ENCODE results near the gene ITLN2.
"Not testable (repeated sequence)": the region's sequence is repeated elsewhere in the genome, so short reads cannot be mapped to it uniquely, and the experiment has no call there.

Gene ITLN2

GRCh38 chr1:160996178-160996577 lies 41.6 kb upstream of the ITLN2 start:
- H3K27me3 ChIP-seq: peaks cover 6% of the 10 kb centered on the region; the same call in 1 of the 2 replicates
- H3K4me3 ChIP-seq (ENCODE audit: low read depth, low read length): no peak overlapping the region
- DNase-seq: no peak
- TF ChIP-seq CTCF (IDR thresholded peaks at IDR 0.05; ENCODE audit: low read depth, low read length): no peak
- H3K4me1 ChIP-seq: no peaks in the 10 kb centered on the region
- H3K9me3 ChIP-seq: no peaks in the 10 kb centered on the region
- H3K36me3 ChIP-seq: no peaks in the 10 kb centered on the region

DNA sequence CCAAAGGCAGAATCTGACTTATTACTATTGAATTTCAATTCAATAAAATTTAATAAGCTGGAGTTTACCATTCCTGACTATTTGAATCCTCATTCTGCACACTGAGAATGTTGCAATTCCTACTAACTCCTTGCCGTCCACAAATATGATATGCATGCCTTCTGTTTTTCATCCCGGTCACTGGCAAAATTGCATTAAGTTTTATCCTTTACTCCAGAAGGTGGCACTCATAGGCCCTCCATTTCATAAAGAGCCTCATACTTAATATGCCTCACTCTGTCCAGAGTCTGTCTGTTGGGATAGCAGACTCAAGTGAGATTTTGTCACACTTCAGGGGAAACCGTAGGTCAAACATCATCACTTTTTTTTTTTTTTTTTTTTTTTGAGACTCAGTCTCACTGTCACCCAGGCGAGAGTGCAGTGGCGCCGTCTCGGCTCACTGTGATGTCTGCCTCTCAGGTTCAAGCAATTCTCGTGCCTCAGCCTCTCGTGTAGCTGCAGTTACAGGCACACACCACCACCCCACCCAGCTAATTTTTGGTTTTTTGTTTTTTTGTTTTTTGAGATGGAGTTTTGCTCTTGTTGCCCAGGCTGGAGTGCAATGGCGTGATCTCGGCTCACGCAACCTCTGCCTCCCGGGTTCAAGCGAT lies 39.1 kb upstream of the ITLN2 start:
- Histone ChIP-seq H3K4me3 (ENCODE audit: low read depth, low read length) (no peak overlapping the region), H3K27me3 (peaks cover 6% of the 10 kb centered on the region; the same call in 1 of the 2 replicates), H3K4me1 (no peaks in the 10 kb centered on the region), H3K9me3 (no peaks in the 10 kb centered on the region), H3K36me3 (no peaks in the 10 kb centered on the region)
- DNase-seq: no peak
- peak; percentile 43 for TF ChIP-seq CTCF (IDR thresholded peaks at IDR 0.05; ENCODE audit: low read depth, low read length)

DNA sequence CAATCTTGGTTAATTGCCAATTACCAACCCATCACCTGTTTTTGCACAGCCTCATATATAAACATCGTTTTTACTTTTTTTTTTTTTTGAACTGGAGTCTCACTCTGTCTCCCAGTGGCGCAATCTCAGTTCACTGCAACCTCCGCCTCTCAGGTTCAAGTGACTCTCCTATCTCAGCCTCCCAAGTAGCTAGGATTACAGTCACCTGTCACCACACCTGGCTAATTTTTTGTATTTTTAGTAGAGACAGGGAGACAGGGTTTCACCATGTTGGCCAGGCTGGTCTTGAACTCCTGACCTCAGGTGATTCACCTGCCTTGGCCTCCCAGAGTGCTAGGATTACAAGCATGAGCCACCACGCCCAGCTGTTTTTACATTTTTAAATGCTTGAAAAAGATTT lies 37.4 kb upstream of the ITLN2 start:
- H3K4me1 ChIP-seq; H3K9me3 ChIP-seq; H3K4me3 ChIP-seq (ENCODE audit: low read depth, low read length); H3K36me3 ChIP-seq; H3K27me3 ChIP-seq; DNase-seq: not testable (repeated sequence)

DNA sequence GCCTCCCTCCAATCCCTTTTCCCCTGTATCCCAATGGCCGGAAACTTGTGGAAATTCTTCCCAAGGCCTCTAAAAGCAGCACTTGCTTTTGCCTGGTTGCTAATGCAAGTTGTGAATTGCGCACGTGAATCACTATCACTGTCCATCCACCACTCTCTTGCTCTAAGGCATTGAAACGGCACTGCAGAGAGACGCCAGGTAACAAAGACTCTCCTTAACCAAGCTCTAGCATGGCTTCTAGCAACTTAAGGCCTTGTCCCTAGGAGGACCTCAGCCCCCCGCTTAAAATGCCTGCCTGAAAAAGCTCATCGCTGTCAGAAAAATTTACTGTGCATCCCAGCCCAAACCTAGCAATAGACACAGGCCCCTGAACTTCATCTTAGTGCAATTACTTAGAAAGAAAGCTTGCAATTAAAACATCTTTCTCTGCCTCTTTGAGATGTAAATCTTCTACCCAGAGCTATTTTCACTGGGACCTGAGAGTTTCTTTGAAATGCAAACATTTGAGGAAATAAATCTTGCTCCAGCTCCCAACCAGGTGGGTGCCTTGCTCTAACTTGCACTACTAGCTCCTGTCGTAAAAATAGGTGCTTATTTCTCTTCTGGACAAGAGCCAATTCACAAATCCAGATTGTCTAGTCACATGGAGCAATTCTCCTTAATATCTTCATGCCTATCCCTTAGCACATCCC lies 32.9 kb upstream of the ITLN2 start:
- peaks cover 13% of the 10 kb centered on the region for H3K27me3 ChIP-seq
- no peaks in the 10 kb centered on the region for H3K4me1 ChIP-seq
- no peak for DNase-seq
- no peak overlapping the region for H3K4me3 ChIP-seq (ENCODE audit: low read depth, low read length)
- no peaks in the 10 kb centered on the region for H3K36me3 ChIP-seq
- TF ChIP-seq CTCF (IDR thresholded peaks at IDR 0.05; ENCODE audit: low read depth, low read length): no peak
- no peaks in the 10 kb centered on the region for H3K9me3 ChIP-seq

GRCh38 chr1:160985723-160986122 lies 31.1 kb upstream of the ITLN2 start:
- H3K27me3 ChIP-seq: peaks cover 29% of the 10 kb centered on the region
- no peaks in the 10 kb centered on the region for H3K9me3 ChIP-seq
- no peaks in the 10 kb centered on the region for H3K36me3 ChIP-seq
- no peak overlapping the region for H3K4me3 ChIP-seq (ENCODE audit: low read depth, low read length)
- H3K4me1 ChIP-seq: no peaks in the 10 kb centered on the region
- DNase-seq: no peak
- TF ChIP-seq CTCF (IDR thresholded peaks at IDR 0.05; ENCODE audit: low read depth, low read length): no peak

DNA sequence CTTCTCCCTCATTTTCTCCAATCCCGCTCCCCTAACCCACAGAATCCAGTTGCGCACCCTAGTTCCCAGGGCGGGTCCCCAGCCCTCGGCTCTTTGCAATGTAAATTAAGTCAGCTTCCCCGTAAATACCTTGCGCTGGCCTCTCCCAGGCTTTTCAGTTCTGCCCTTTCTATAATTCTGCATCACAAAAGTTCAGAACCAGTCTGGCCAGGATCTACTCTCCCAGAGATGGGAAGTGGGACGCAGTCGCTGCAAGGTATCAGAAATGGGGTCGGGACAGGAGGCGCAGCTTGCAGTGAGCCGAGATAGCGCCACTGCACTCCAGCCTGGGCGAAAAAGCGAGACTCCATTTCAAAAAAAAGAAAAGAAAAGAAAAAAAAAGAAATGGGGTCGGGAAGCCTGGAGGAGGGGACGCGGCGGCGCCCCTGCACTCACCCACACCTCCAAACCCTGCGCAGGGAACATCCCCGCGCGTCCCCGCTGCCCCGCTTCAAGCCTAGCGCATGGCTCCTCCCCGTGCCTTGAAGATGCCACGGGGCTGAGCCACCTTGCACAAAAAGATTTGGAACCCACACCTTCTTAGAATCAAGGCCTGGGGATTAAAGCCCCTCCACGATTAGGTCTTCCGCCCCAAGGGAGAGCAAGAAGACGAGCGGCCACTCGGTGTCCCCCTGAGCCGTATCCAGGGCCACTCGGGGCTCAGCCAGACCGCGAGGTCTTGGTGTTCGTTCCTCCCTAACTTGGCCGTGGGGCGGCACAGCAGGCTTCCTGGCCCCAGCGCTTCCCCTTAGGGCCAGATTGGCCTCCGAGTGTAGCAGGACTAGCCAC lies 27.2 kb upstream of the ITLN2 start:
- Histone ChIP-seq H3K27me3 (peaks cover 54% of the 10 kb centered on the region), H3K4me1 (no peaks in the 10 kb centered on the region), H3K36me3 (no peaks in the 10 kb centered on the region), H3K4me3 (ENCODE audit: low read depth, low read length) (no peak overlapping the region), H3K9me3 (no peaks in the 10 kb centered on the region)
- no peak for TF ChIP-seq CTCF (IDR thresholded peaks at IDR 0.05; ENCODE audit: low read depth, low read length)
- DNase-seq: no peak

Data from BE2C (cell line).